Measurements from ENCODE around the gene RNF214.
"Not testable (repeated sequence)": the region's sequence is repeated elsewhere in the genome, so short reads cannot be mapped to it uniquely, and the experiment has no call there.

Gene RNF214

DNA sequence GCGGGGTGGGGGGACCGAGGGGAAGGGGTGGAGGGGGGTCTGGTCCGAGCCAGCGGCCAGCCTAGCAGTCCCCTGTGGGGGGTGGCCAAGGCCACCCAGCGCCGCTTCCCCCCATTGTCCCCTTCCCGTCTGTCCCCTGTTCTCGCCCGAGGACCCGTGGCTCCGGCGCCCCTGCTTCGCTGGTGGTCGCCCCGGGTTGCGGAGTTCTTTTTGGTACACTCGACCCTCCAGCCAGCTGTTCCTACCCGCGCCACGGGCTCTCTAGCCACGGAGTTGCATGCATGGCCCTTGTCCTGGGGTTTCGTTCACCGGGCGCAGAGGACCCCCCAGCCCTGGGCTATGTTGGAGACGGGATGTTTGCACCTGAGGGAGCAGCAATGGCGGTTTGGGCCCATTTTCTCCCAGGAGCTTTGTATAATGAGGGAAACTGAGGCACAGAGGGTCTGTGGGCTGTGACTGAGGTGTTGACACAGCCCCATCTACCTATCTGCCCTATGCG lies 489 bp downstream of the RNF214 start:
- no peak for FAIRE-seq

GRCh38 chr11:117238221-117238620 lies 5.8 kb downstream of the RNF214 start:
- FAIRE-seq = no peak

DNA sequence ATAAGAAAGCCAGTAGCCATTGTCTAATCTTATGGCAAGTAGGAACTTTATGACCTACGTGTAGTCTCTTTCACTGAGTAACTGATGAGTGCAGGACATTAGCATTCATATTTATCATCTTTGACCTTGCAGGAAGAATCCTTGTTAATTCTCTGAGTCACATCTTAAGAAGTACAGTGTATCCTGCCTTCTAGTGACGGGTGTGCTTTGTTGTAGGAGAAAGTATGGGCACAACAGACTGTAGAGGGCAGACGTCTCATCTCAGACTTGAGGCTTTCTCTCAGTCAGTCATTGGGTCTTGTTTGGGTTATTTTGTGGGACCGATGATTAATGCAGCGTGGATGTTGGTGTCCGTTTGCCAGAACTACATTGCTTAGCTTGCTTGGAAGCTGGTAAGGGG lies 6.8 kb downstream of the RNF214 start:
- no peak for FAIRE-seq

DNA sequence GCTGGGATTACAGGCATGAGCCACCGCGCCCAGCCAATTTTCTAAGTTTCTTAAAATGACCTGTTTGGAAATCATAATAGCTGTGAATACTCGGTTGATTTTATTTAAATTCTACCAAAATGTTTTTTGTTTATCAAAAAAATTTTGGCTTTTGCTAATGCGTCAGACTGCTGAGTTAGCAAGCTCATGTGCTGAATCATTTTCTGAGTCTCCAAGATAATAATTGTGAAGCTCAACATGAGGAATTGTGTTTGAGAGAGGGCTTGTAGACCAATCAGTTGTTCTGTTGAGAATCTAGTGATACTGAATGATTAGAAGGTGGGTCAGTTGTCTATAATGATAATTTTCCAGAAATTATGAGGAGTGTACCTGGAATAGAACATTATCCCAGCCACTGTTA lies 15.9 kb downstream of the RNF214 start:
- no peak for FAIRE-seq

DNA sequence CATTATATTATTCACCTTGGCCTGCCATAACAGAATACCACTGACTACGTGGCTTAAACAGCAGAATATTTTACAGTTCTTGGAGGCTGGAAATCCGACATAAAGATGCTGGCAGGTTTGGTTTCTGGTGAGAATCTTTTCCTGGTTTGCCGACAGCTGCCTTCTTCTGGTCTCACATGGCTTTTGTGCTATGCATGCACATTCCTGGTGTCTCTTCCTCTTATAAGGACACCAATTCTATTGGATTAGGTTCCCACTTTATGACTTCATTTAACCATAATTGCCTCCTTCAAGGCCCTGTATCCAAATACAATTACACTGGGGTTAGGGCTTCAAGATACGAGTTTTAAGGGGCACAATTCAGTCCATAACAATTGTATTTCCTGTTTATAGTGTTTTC lies 17.1 kb downstream of the RNF214 start:
- no peak for FAIRE-seq

- no peak for FAIRE-seq
Measured at GRCh38 chr11:117251506-117251905, 19.0 kb downstream of the RNF214 start.

- no peak for FAIRE-seq
Measured at GRCh38 chr11:117255966-117256365, 23.5 kb downstream of the RNF214 start.

DNA sequence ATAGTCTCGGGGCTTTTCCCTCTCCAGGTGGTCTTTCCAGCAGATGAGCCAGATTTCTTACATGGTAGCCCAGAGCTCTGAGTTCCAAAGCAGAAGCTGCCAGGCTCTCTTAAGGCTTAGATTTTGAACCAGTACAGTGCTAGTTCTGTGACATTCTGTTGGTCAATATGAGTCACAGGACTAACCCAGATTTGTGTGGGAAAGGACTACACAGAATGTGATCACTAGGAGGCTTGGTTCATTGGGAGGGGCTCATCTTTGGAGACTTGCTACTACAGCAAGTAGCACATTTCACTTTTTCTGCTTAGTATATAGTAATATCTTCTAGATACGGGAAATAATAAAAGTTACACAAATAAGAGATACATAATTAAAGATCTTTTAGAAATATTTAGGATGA lies 24.1 kb downstream of the RNF214 start:
- FAIRE-seq = no peak

DNA sequence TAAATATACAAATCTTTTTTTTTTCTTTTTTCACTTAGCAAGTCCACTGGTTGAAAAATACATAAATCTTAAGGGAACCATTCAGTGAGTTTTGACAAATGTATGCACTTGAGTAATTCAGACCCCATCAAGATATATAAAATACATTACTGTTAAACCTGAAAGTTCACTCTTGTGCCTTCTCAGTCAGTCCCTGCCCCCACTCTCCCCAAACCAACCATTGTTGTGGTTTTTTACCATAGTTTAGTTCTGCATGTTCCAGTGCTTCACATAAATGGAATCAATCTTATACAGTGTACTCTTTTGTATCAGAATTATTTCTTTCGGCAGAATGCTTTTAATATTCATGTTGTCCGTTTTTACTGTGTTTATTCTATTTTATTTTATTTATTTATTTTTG lies 26.1 kb downstream of the RNF214 start:
- no peak for FAIRE-seq

DNA sequence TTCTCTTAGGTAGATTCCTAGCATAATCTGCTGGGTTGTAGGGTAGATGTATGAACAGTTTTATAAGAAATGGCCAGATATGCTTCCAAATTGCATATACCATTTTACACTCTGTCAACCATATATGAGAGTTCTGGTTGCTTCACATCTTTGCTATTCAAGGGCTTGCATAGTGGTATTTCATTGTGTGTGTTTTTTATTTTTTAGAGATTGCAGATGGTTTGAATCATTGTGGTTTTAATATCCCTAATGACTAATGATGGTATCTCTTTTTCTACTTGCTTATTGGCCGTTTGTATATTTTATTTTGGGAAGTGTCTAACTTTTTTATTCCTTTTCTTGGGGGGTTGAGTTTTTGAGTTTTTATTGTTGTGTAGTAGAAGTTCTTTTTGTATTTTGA lies 26.9 kb downstream of the RNF214 start:
- FAIRE-seq = no peak

GRCh38 chr11:117264624-117265323 lies 32.3 kb downstream of the RNF214 start:
- FAIRE-seq = not testable (repeated sequence)

DNA sequence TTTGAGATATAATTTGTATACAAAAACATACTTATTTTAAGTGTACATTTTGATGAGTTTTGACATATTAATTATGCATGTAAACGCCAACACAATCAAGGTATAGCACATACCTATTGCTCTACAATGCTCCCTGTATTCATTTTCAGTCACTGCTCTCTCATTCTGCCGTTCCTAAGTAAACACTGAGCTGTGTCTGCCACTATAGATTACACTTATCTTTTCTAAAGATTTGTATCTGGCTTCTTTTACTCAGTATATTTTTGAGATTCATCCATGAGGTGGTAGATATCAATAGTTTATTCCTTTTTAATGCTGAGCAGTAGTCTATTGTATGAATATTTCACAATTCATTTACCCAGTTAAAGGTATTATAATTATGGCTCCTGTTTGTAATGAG lies 33.3 kb downstream of the RNF214 start:
- no peak for FAIRE-seq

- no peak for FAIRE-seq
Measured at GRCh38 chr11:117269856-117270255, 37.4 kb downstream of the RNF214 start.

DNA sequence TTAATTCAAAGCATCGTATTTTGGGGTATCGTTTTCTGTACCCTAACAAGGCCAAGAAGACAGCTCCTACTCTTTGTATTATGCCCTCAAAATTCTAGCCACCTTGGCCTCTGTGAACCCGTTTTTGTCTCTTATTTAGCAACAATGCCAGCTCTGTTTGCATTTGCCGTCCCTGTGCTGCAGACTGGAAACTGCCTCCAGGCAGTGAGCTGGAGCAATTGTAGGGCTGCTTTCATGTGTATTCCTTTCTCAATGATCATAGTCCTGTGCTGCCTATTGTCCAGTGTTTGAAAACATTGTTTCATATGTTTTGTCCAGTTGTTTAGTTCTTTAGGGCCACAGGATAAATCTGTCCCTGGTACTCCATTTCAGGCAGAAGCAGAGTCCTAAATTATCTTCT lies 38.7 kb downstream of the RNF214 start:
- FAIRE-seq = no peak

GRCh38 chr11:117272175-117272574 lies 39.7 kb downstream of the RNF214 start:
- FAIRE-seq = not testable (repeated sequence)

DNA sequence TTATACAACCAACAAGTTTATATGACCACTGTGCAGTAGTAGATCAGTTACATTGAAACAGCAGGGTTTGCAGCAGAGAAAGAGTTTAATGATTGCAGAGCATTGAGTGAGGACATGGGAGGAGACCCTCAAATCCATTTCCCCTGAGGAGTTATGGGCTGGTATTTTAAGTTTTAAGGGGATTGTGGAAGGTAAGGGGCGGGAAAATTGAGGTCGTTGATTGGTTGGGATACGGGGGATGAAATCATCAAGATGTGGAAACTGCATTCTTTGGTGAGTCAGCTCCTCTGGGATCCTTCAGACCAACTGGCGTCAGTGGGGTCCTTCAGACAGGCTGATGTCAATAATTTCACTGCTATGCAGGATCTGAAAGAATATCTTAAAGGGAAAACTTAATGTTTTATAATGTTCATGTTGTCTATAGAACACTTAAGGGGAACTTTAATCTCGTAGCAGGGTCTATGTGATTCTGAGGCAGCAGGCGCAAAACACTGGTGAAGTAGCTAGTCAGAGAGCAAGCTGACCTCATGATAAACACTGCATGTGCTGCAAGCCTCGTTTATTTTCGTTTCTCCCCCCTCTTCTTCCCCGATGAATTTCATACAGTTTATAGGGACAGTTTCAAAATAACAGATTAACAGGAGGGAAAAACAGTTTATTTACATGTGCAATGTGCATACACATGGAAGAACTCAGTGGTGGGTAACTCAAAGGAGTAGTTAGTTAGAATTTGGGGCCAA lies 41.2 kb downstream of the RNF214 start:
- no peak for FAIRE-seq

- FAIRE-seq = no peak
Measured at GRCh38 chr11:117278347-117278746, 45.9 kb downstream of the RNF214 start.

- FAIRE-seq = no peak
Measured at GRCh38 chr11:117279711-117280376, 47.4 kb downstream of the RNF214 start.

DNA sequence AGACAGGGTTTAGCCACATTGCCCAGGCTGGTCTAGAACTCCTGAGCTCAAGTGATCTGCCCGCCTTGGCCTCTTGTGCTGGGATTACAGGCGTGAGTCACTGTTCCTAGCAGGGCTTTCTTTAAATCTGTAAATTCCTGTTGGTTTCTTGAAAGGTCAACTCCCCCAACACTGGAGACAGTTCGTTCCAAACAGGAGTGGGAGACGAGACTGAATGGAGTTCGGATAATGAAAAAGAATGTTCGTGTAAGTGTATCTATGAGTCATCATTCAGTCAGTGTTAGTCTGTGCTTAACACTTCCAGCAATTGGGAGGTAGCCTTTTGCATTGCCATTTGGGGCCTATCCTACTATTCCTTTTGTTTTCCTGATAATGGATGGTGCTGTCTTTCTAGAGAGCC lies 48.7 kb downstream of the RNF214 start:
- FAIRE-seq = no peak

DNA sequence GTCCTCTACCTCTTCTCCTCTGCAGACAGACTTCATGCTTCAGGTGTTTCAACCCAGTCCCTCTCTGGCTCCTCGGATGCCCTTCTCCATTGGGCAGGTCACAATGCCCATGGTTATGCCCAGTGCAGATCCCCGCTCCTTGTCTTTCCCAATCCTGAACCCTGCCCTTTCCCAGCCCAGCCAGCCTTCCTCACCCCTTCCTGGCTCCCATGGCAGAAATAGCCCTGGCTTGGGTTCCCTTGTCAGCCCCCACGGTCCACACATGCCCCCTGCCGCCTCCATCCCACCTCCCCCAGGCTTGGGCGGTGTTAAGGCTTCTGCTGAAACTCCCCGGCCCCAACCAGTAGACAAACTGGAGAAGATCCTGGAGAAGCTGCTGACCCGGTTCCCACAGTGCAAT lies 49.4 kb downstream of the RNF214 start:
- FAIRE-seq = no peak

DNA sequence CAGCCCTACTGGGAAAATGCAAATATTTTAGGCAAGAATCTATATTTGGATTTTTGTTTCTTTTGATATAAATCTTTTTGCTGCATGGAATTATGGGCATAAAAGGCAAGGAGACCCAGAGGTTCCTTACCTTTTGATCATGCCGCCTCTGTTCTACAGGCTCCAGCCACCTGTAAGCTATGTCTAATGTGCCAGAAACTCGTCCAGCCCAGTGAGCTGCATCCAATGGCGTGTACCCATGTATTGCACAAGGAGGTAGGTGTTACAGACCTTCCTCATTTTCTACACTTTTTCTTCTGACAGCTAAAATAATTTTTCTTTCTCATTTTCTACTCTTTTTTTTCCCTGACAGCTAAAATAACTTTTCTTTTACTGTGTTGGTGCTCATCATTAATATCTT lies 50.5 kb downstream of the RNF214 start:
- no peak for FAIRE-seq

GRCh38 chr11:117284053-117284452 lies 51.6 kb downstream of the RNF214 start:
- no peak for FAIRE-seq

GRCh38 chr11:117286588-117286987 lies 54.1 kb downstream of the RNF214 start:
- no peak for FAIRE-seq

GRCh38 chr11:117287668-117288067 lies 55.2 kb downstream of the RNF214 start:
- FAIRE-seq = no peak

All from islet of Langerhans (tissue), 1 donor.